Measurements from ENCODE around the gene PKP4. TPM values are rescaled to one million over a fixed set of nuclear protein-coding genes. Genes with fewer than 3 reads are reported as not detected.

The PKP4 gene
- total and polyA plus RNA-seq, 2 experiments from 2014 or later: 35.7 to 92.3 TPM

DNA sequence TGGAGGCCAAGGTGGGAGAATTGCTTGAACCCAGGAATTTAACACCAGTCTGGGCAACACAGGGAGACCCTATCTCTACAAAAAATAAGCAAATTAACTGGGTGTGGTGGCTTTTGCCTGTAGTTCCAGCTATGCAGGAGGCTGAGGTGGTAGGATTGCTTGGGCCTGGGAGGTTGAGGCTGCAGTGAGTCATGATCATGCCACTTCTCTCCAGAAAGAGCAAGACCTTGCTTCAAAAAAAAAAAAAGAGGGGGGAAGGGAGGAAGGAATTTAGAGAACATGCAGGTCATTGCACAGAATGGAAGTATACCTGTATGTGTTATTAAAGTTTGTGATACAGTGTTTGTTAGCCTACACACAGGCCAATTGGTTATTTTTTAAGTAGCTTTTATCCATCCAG lies 25.8 kb downstream of the PKP4 start:
- Histone ChIP-seq H3K4me1 (ENCODE audit: insufficient read depth) (peaks cover 20% of the 10 kb centered on the region), H4K20me1 (replicated peaks; ENCODE audit: insufficient read depth) (peaks cover 19% of the 10 kb centered on the region), H3F3A (replicated peaks; ENCODE audit: low read depth) (no peaks in the 10 kb centered on the region), H3K27ac (ENCODE audit: low read depth) (no peak overlapping the region), H3K9me2 (ENCODE audit: insufficient read depth) (no peaks in the 10 kb centered on the region), H3K27me3 (ENCODE audit: insufficient read depth) (no peaks in the 10 kb centered on the region), H3K4me2 (no peak overlapping the region), H3K79me2 (replicated peaks; ENCODE audit: insufficient read depth) (peaks cover 96% of the 10 kb centered on the region), H3K36me3 (ENCODE audit: insufficient read depth) (no peaks in the 10 kb centered on the region), H3K4me3 (no peak overlapping the region), H2AFZ (no peak overlapping the region)
- Mint-ChIP-seq H3K27me3 (ENCODE audit: insufficient read depth, low read depth, poor library complexity) (no peaks in the 10 kb centered on the region), H3K27ac (0 out of 2 replicates have a peak overlapping the region, but pooled peaks have one; percentile 36), H3K4me1 (peaks cover 30% of the 10 kb centered on the region), H3K36me3 (ENCODE audit: low read depth) (peaks cover 7% of the 10 kb centered on the region; the same call in 2 of the 3 replicates), H3K9me3 (no peaks in the 10 kb centered on the region), H3K4me3 (no peak overlapping the region)
- TF ChIP-seq EZH2 (IDR thresholded peaks at IDR 0.05; ENCODE audit: low read depth, unreplicated experiment) (no peak), JUNB (IDR thresholded peaks at IDR 0.05; ENCODE audit: unreplicated experiment) (no peak), STAT1 (IDR thresholded peaks at IDR 0.05; ENCODE audit: unreplicated experiment) (no peak), ZNF331 (CRISPR knock-in tag; IDR thresholded peaks at IDR 0.05; ENCODE audit: low read depth) (no peak), EZH2phosphoT487 (IDR thresholded peaks at IDR 0.05; ENCODE audit: unreplicated experiment) (no peak), POLR2AphosphoS5 (IDR thresholded peaks at IDR 0.05; ENCODE audit: low read depth) (no peak), ZNF114 (CRISPR knock-in tag; IDR thresholded peaks at IDR 0.05) (no peak)
- TF ChIP-seq, protein P1, sequence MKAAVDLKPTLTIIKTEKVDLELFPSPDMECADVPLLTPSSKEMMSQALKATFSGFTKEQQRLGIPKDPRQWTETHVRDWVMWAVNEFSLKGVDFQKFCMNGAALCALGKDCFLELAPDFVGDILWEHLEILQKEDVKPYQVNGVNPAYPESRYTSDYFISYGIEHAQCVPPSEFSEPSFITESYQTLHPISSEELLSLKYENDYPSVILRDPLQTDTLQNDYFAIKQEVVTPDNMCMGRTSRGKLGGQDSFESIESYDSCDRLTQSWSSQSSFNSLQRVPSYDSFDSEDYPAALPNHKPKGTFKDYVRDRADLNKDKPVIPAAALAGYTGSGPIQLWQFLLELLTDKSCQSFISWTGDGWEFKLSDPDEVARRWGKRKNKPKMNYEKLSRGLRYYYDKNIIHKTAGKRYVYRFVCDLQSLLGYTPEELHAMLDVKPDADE (IDR thresholded peaks at IDR 0.05): no peak
- no peak for ATAC-seq
- DNase-seq (ENCODE audit: low spot score): no peak

DNA sequence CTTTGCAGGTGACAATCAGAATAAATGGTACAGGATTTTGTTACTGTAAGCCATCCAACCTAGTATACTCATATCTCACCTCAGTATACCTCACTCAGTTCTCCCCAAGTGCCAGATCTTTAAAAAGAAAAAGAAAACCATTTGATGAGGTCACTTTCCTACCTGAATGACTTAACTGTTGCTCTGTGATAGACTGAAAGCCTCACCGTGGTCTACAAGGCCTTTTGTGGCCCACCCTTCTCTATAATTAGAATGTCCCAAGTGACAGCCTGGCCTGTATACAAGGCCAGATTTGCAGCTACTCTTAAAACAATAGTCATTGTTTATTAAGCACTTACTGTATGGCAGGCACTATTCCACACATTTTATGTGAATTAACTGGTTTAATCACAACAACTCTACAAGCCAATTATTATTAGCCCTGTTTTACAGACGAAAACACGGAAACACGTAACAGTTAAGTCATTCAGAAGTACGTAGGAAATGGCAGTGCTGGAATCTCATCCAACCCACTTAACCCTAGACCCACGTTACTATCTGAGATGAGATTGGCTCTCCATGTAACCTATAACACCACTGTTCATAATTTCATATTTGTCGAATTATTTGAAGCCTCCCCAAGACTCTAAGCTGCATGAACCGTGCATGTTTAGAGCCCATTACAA lies 28.3 kb downstream of the PKP4 start:
- H3K79me2 ChIP-seq (replicated peaks; ENCODE audit: insufficient read depth): peaks cover 100% of the 10 kb centered on the region
- H3K4me3 ChIP-seq: no peak overlapping the region
- DNase-seq (ENCODE audit: low spot score) (no peak), ATAC-seq (no peak)
- no peaks in the 10 kb centered on the region for H3K9me3 Mint-ChIP-seq
- H3K4me3 Mint-ChIP-seq: no peak overlapping the region
- peaks cover 25% of the 10 kb centered on the region for H4K20me1 ChIP-seq (replicated peaks; ENCODE audit: insufficient read depth)
- H3K27ac Mint-ChIP-seq: no peak overlapping the region
- no peaks in the 10 kb centered on the region for H3F3A ChIP-seq (replicated peaks; ENCODE audit: low read depth)
- H3K36me3 ChIP-seq (ENCODE audit: insufficient read depth): no peaks in the 10 kb centered on the region
- H3K4me1 ChIP-seq (ENCODE audit: insufficient read depth): peaks cover 43% of the 10 kb centered on the region
- no peak overlapping the region for H2AFZ ChIP-seq
- H3K27me3 Mint-ChIP-seq (ENCODE audit: insufficient read depth, low read depth, poor library complexity): no peaks in the 10 kb centered on the region
- no peak overlapping the region for H3K27ac ChIP-seq (ENCODE audit: low read depth)
- peaks cover 48% of the 10 kb centered on the region for H3K4me1 Mint-ChIP-seq
- peak overlapping the region; percentile 17; the same call in 1 of the 2 replicates for H3K4me2 ChIP-seq
- no peaks in the 10 kb centered on the region for H3K27me3 ChIP-seq (ENCODE audit: insufficient read depth)
- H3K9me2 ChIP-seq (ENCODE audit: insufficient read depth): no peaks in the 10 kb centered on the region
- H3K36me3 Mint-ChIP-seq (ENCODE audit: low read depth): peaks cover 3% of the 10 kb centered on the region; the same call in 1 of the 3 replicates
- TF ChIP-seq, protein P2, sequence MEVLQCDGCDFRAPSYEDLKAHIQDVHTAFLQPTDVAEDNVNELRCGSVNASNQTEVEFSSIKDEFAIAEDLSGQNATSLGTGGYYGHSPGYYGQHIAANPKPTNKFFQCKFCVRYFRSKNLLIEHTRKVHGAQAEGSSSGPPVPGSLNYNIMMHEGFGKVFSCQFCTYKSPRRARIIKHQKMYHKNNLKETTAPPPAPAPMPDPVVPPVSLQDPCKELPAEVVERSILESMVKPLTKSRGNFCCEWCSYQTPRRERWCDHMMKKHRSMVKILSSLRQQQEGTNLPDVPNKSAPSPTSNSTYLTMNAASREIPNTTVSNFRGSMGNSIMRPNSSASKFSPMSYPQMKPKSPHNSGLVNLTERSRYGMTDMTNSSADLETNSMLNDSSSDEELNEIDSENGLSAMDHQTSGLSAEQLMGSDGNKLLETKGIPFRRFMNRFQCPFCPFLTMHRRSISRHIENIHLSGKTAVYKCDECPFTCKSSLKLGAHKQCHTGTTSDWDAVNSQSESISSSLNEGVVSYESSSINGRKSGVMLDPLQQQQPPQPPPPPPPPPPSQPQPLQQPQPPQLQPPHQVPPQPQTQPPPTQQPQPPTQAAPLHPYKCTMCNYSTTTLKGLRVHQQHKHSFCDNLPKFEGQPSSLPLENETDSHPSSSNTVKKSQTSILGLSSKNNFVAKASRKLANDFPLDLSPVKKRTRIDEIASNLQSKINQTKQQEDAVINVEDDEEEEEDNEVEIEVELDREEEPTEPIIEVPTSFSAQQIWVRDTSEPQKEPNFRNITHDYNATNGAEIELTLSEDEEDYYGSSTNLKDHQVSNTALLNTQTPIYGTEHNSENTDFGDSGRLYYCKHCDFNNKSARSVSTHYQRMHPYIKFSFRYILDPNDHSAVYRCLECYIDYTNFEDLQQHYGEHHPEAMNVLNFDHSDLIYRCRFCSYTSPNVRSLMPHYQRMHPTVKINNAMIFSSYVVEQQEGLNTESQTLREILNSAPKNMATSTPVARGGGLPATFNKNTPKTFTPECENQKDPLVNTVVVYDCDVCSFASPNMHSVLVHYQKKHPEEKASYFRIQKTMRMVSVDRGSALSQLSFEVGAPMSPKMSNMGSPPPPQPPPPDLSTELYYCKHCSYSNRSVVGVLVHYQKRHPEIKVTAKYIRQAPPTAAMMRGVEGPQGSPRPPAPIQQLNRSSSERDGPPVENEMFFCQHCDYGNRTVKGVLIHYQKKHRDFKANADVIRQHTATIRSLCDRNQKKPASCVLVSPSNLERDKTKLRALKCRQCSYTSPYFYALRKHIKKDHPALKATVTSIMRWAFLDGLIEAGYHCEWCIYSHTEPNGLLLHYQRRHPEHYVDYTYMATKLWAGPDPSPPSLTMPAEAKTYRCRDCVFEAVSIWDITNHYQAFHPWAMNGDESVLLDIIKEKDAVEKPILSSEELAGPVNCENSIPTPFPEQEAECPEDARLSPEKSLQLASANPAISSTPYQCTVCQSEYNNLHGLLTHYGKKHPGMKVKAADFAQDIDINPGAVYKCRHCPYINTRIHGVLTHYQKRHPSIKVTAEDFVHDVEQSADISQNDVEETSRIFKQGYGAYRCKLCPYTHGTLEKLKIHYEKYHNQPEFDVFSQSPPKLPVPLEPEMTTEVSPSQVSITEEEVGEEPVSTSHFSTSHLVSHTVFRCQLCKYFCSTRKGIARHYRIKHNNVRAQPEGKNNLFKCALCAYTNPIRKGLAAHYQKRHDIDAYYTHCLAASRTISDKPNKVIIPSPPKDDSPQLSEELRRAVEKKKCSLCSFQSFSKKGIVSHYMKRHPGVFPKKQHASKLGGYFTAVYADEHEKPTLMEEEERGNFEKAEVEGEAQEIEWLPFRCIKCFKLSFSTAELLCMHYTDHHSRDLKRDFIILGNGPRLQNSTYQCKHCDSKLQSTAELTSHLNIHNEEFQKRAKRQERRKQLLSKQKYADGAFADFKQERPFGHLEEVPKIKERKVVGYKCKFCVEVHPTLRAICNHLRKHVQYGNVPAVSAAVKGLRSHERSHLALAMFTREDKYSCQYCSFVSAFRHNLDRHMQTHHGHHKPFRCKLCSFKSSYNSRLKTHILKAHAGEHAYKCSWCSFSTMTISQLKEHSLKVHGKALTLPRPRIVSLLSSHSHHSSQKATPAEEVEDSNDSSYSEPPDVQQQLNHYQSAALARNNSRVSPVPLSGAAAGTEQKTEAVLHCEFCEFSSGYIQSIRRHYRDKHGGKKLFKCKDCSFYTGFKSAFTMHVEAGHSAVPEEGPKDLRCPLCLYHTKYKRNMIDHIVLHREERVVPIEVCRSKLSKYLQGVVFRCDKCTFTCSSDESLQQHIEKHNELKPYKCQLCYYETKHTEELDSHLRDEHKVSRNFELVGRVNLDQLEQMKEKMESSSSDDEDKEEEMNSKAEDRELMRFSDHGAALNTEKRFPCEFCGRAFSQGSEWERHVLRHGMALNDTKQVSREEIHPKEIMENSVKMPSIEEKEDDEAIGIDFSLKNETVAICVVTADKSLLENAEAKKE (CRISPR knock-in tag; IDR thresholded peaks at IDR 0.05): no peak
- TF ChIP-seq, protein P3, sequence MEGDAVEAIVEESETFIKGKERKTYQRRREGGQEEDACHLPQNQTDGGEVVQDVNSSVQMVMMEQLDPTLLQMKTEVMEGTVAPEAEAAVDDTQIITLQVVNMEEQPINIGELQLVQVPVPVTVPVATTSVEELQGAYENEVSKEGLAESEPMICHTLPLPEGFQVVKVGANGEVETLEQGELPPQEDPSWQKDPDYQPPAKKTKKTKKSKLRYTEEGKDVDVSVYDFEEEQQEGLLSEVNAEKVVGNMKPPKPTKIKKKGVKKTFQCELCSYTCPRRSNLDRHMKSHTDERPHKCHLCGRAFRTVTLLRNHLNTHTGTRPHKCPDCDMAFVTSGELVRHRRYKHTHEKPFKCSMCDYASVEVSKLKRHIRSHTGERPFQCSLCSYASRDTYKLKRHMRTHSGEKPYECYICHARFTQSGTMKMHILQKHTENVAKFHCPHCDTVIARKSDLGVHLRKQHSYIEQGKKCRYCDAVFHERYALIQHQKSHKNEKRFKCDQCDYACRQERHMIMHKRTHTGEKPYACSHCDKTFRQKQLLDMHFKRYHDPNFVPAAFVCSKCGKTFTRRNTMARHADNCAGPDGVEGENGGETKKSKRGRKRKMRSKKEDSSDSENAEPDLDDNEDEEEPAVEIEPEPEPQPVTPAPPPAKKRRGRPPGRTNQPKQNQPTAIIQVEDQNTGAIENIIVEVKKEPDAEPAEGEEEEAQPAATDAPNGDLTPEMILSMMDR (conservative IDR thresholded peaks at IDR 0.05; ENCODE audit: low read depth in 2 of 2): no peak
- no peak for TF ChIP-seq STAT1 (IDR thresholded peaks at IDR 0.05; ENCODE audit: unreplicated experiment)
- TF ChIP-seq, protein P1 (IDR thresholded peaks at IDR 0.05): no peak
- no peak for TF ChIP-seq ZNF114 (CRISPR knock-in tag; IDR thresholded peaks at IDR 0.05)
- no peak for TF ChIP-seq CREB1 (CRISPR knock-in tag; IDR thresholded peaks at IDR 0.05; ENCODE audit: low read depth)
- no peak for TF ChIP-seq ZNF331 (CRISPR knock-in tag; IDR thresholded peaks at IDR 0.05; ENCODE audit: low read depth)
